Heart left ventricle (tissue), 16 donors: ENCODE data around the gene PPM1A. TPM values are rescaled to one million over a fixed set of nuclear protein-coding genes. Genes with fewer than 3 reads are reported as not detected.

Source experiments
- ATAC-seq, 4 donors: fragments of 200-7000 bp; cut with Tn5 transposase; one replicate each; pipeline ENCODE4 v1.9.1; 2020 to 2022; ENCODE audit warnings: moderate library complexity in 4 of 4, mild to moderate bottlenecking in 3 of 4, moderate number of reproducible peaks in 1 of 4
- DNase-seq, 5 donors: peaks; one replicate each; pipeline ENCODE4 v3.0.0-alpha.2; 2020
- H3K27ac ChIP-seq, 12 donors: fragments of 200-600 bp; sonication (generic) in 4 of 12; one replicate each; pipeline versions ENCODE4 v1.5.0 to v1.8.0; 2016 to 2022; ENCODE audit warnings: mild to moderate bottlenecking in 2 of 12
- H3K27me3 ChIP-seq, 9 donors: fragments of 200-600 bp; sonication (generic) in 2 of 9; one replicate each; pipeline versions ENCODE4 v1.5.1 to v1.8.0; 2016 to 2022; ENCODE audit warnings: mild to moderate bottlenecking in 3 of 9
- H3K36me3 ChIP-seq, 9 donors: fragments of 200-600 bp; sonication (generic) in 2 of 9; one replicate each; pipeline versions ENCODE4 v1.5.0 to v1.8.0; 2018 to 2022; ENCODE audit warnings: mild to moderate bottlenecking in 2 of 9
- H3K4me1 ChIP-seq, 12 donors: fragments of 200-600 bp; sonication (generic) in 4 of 12; one replicate each; pipeline versions ENCODE4 v1.5.0 to v1.8.0; 2016 to 2022; ENCODE audit warnings: mild to moderate bottlenecking in 3 of 12
- H3K4me3 ChIP-seq, 12 donors: fragments of 200-600 bp; sonication (generic) in 4 of 12; one replicate each; pipeline versions ENCODE4 v1.5.0 to v1.8.0; 2017 to 2022; ENCODE audit warnings: mild to moderate bottlenecking in 9 of 12, moderate library complexity in 4 of 12
- H3K9me3 ChIP-seq, 12 donors: fragments of 200-600 bp; sonication (generic) in 4 of 12; one replicate each; pipeline versions ENCODE4 v1.5.0 to v1.8.0; 2016 to 2022; ENCODE audit warnings: mild to moderate bottlenecking in 1 of 12
- CTCF ChIP-seq, 12 donors: fragments of 200-600 bp; sonication (generic) in 4 of 12; IDR thresholded peaks; one replicate each; pipeline versions ENCODE4 v1.5.0 to v1.8.0; 2018 to 2022; ENCODE audit warnings: antibody characterized with exemption in 12 of 12, mild to moderate bottlenecking in 5 of 12
- POLR2A ChIP-seq, 2 donors: fragments of 450-650 bp; IDR thresholded peaks; one replicate each; pipeline ENCODE4 v1.6.1; 2017; ENCODE audit warnings: antibody characterized with exemption in 2 of 2, mild to moderate bottlenecking in 2 of 2, moderate library complexity in 2 of 2
- WGBS, 4 donors: extraction: QIAGEN DNeasy Blood & Tissue Kit in 2 of 4; methylation state at CpG; one replicate each; pipeline versions ENCODE4 v1.1.5 to v1.1.7; 2013 to 2018; 5-methylcytosine and 5-hydroxymethylcytosine counted together
- intact Hi-C, 10 donors: fragments of 100-400 bp; cut with DNase I; formaldehyde crosslinking; loops; one replicate each; pipeline versions ENCODE4 v1.11.1 to v1.14.2; 2022
- polyA plus RNA-seq, 2 donors: library from polyadenylated mRNA; stranded (reverse); fragments of 200-250 nt; gene quantifications; one replicate each; pipeline ENCODE4 v1.2.3, GENCODE V29; 2013
- total RNA-seq, 9 donors: library from RNA; depleted of rRNA in 2 of 9; stranded (reverse); fragments of >200 nt in 2 of 9; fragmentation: NEBNext Ultra II Directional in 3 of 9; extraction: Animal tissue kit (Norgen Biotek cat#: 25700) in 3 of 9; gene quantifications; one replicate each; pipeline versions ENCODE4 v1.1.0 to v1.2.4, GENCODE V29; 2016 to 2023
- donor health status: ischemic (EF 13 %, LVEDD 7.1; RV severe dilation, severe dysfunction).
- donor health status: healthy with polysubstance abuse.
- donor health status: DM: no; HTN: yes; CAD: no.
- donor health status: DM: no; HTN: no; CAD: no.
- donor health status: ischemic (EF 25% LVEDD 6.9; RV normal size, moderate dysfunction).
- donor health status: ischemic (EF 25% LVEDD 5.7; RV mildly dilated, moderate dysfunction).
- donor health status: healthy.
- donor health status: DM: yes; HTN: yes; CAD: no.
- donor health status: ischemic (EF 35%, LVEDD 5.7; RV mildly dilated, moderate dysfunction).
- donor health status: nonischemic (EF 11% LVEDD 7.7; RV severe dilation, severe dysfunction).
- donor health status: DM: yes; HTN: yes; CAD: no.
- donor health status: PGD.
- donor health status: ischemic (EF 29% LVEDD 5.4; RV normal size, mild dysfunction).
- donor health status: nonischemic (EF 23%, LVEDD 6.1; RV moderate dilation, normal function).

Gene PPM1A
- total and polyA plus RNA-seq, 11 donors = 27.7 to 126 (median 91.6) TPM

- ATAC-seq (no peak), DNase-seq (no peak)
- no peak for TF ChIP-seq CTCF (IDR thresholded peaks at IDR 0.05)
- no peak for TF ChIP-seq POLR2A (IDR thresholded peaks at IDR 0.05)
- H3K9me3 ChIP-seq = no peaks in the 10 kb centered on the region
- H3K4me1 ChIP-seq = peaks cover 2 to 63% (median 46%) of the 10 kb centered on the region in 12 donors
- H3K27me3 ChIP-seq = no peaks in the 10 kb centered on the region
- H3K36me3 ChIP-seq = no peaks in the 10 kb centered on the region
- WGBS, 4 donors = 11 to 16% (median 13%) methylated on average over 9 of the region's 9 CpGs
- peak overlapping the region; percentile 93 to 100 (median 100) for H3K27ac ChIP-seq
- intact Hi-C loops = loop anchor here in 1 of 10 donors (5.0 kb wide), 1 partner anchor 52 kb away; no protein-coding TSS in a partner anchor
- peak overlapping the region; percentile 65 to 94 (median 84) for H3K4me3 ChIP-seq
Measured at GRCh38 chr14:60250257-60251035, 1.4 kb downstream of the PPM1A start.

GRCh38 chr14:60251877-60252276, 2.9 kb downstream of the PPM1A start:
- peak overlapping the region in 6 of 12 donors; percentile 9 to 100 (median 76) for H3K27ac ChIP-seq
- no peaks in the 10 kb centered on the region for H3K36me3 ChIP-seq
- DNase-seq = no peak
- no peak for ATAC-seq
- intact Hi-C loops = loop anchor here in 1 of 10 donors (5.0 kb wide), 1 partner anchor 50 kb away; no protein-coding TSS in a partner anchor
- no peaks in the 10 kb centered on the region for H3K27me3 ChIP-seq
- WGBS, 4 donors = 58 to 68% (median 66%) methylated on average over 1 of the region's 1 CpG
- peak overlapping the region in 8 of 12 donors; percentile 65 to 92 (median 84) for H3K4me3 ChIP-seq
- no peak for TF ChIP-seq POLR2A (IDR thresholded peaks at IDR 0.05)
- no peak for TF ChIP-seq CTCF (IDR thresholded peaks at IDR 0.05)
- peaks cover 2 to 71% (median 50%) of the 10 kb centered on the region in 12 donors for H3K4me1 ChIP-seq
- no peaks in the 10 kb centered on the region for H3K9me3 ChIP-seq

- peak overlapping the region in 3 of 12 donors; percentile 65 to 91 (median 67) for H3K4me3 ChIP-seq
- peak overlapping the region in 3 of 12 donors; percentile 1 to 9 (median 2) for H3K27ac ChIP-seq
- H3K9me3 ChIP-seq = no peaks in the 10 kb centered on the region
- ATAC-seq (no peak), DNase-seq (no peak)
- 51 to 64% (median 59%) methylated on average over 2 of the region's 2 CpGs for WGBS, 4 donors
- peaks cover 2 to 70% (median 47%) of the 10 kb centered on the region in 12 donors for H3K4me1 ChIP-seq
- H3K27me3 ChIP-seq = no peaks in the 10 kb centered on the region
- H3K36me3 ChIP-seq = no peaks in the 10 kb centered on the region
- intact Hi-C loops = loop anchor here in 1 of 10 donors (5.0 kb wide), 1 partner anchor 50 kb away; no protein-coding TSS in a partner anchor
- no peak for TF ChIP-seq CTCF (IDR thresholded peaks at IDR 0.05)
- TF ChIP-seq POLR2A (IDR thresholded peaks at IDR 0.05) = no peak
Measured at GRCh38 chr14:60252630-60253029, 3.6 kb downstream of the PPM1A start.

- Histone ChIP-seq H3K27me3 (no peaks in the 10 kb centered on the region), H3K4me3 (peak overlapping the region in 1 of 12 donors; percentile 8), H3K36me3 (no peaks in the 10 kb centered on the region), H3K4me1 (peaks cover 2 to 76% (median 47%) of the 10 kb centered on the region in 12 donors), H3K9me3 (no peaks in the 10 kb centered on the region), H3K27ac (no peak overlapping the region)
- DNase-seq (no peak), ATAC-seq (no peak)
- intact Hi-C loops = loop anchor here in 1 of 10 donors (5.0 kb wide), 1 partner anchor 49 kb away; no protein-coding TSS in a partner anchor
- WGBS, 4 donors = 56 to 61% (median 58%) methylated on average over 3 of the region's 3 CpGs
- no peak for TF ChIP-seq CTCF (IDR thresholded peaks at IDR 0.05)
- no peak for TF ChIP-seq POLR2A (IDR thresholded peaks at IDR 0.05)
Measured at GRCh38 chr14:60253649-60254048, 4.6 kb downstream of the PPM1A start.
